ENCODE measurements around the gene NDUFS4. TPM values are rescaled to one million over a fixed set of nuclear protein-coding genes. Genes with fewer than 3 reads are reported as not detected.
"Not testable (repeated sequence)": the region's sequence is repeated elsewhere in the genome, so short reads cannot be mapped to it uniquely, and the experiment has no call there.

NDUFS4 gene
- total RNA-seq, 2 donors from 2014 or later, result 29.8 to 39.6 TPM

DNA sequence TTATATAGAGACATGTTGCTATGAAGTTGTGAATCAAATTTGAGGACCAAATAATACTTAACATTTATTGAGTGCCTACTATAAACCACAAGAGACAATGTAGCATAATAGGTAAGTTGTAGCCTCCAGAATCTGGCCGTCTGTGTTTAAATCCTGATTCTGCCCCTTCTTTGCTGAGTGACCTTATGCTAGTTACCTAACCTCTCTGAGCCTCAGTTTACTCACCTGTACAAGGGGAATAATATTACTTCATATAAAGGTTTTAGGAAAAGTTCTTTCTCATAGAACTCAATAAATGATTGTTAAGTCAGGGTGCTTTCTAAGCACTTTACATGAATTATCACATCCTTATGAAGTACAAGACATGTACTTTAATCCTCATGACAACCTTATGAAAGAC lies 120.6 kb downstream of the NDUFS4 start:
- no peaks in the 10 kb centered on the region for H3K27me3 ChIP-seq
- TF ChIP-seq CTCF (IDR thresholded peaks at IDR 0.05) (no peak), POLR2A (IDR thresholded peaks at IDR 0.05) (no peak)
- intact Hi-C loops (cut with DNase I), result no loop called here
- no peak overlapping the region for H3K27ac ChIP-seq
- 96 to 100% methylated on average over 1 of the region's 1 CpG for WGBS, 2 donors
- H3K4me3 ChIP-seq, result no peak overlapping the region
- DNase-seq, result no peak
- no peaks in the 10 kb centered on the region for H3K4me1 ChIP-seq
- H3K9me3 ChIP-seq, result no peaks in the 10 kb centered on the region
- ATAC-seq, result no peak
- peaks cover 0 to 2% of the 10 kb centered on the region in 2 donors for H3K36me3 ChIP-seq (replicated peaks in 1 of 2; ENCODE audit: insufficient read depth in 1 of 2, low read depth in 2 of 2)

DNA sequence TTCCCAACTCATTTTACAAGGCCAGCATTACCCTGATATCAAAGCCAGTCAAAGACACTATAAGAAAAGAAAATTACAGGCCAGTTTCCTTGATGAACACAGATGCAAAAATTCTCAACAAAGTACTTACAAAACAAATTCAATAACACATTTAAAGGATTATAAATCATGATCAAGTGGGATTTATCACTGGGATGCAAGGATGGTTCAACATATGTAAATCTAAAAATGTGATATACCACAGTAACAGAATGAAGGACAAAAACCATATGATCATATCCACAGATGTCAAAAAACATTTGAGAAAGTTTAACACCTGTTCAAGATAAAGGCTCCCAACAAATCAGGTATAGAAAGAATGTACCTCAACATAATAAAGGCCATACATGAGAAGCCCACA lies 130.6 kb downstream of the NDUFS4 start:
- intact Hi-C loops (cut with DNase I), result no loop called here
- ATAC-seq (no peak), DNase-seq (no peak)
- no peak for TF ChIP-seq CTCF (IDR thresholded peaks at IDR 0.05)
- no peak for TF ChIP-seq POLR2A (IDR thresholded peaks at IDR 0.05)
- H3K36me3 ChIP-seq (replicated peaks in 1 of 2; ENCODE audit: insufficient read depth in 1 of 2, low read depth in 2 of 2), result no peaks in the 10 kb centered on the region
- H3K27ac ChIP-seq, result no peak overlapping the region
- H3K27me3 ChIP-seq, result no peaks in the 10 kb centered on the region
- no peak overlapping the region for H3K4me3 ChIP-seq
- peaks cover 0 to 12% (median 2%) of the 10 kb centered on the region in 3 donors for H3K9me3 ChIP-seq
- H3K4me1 ChIP-seq, result no peaks in the 10 kb centered on the region

- no peaks in the 10 kb centered on the region for H3K27me3 ChIP-seq
- H3K4me1 ChIP-seq, result no peaks in the 10 kb centered on the region
- TF ChIP-seq POLR2A (IDR thresholded peaks at IDR 0.05) (no peak), CTCF (IDR thresholded peaks at IDR 0.05) (no peak)
- WGBS, 2 donors, result 48 to 80% methylated on average over 1 of the region's 1 CpG
- H3K27ac ChIP-seq, result no peak overlapping the region
- intact Hi-C loops (cut with DNase I), result no loop called here
- DNase-seq (no peak), ATAC-seq (no peak)
- peaks cover 0 to 12% (median 2%) of the 10 kb centered on the region in 3 donors for H3K9me3 ChIP-seq
- no peaks in the 10 kb centered on the region for H3K36me3 ChIP-seq (replicated peaks in 1 of 2; ENCODE audit: insufficient read depth in 1 of 2, low read depth in 2 of 2)
- H3K4me3 ChIP-seq, result no peak overlapping the region
Observed at GRCh38 chr5:53694520-53695022, 134.1 kb downstream of the NDUFS4 start.

GRCh38 chr5:53710405-53710804 lies 150.0 kb downstream of the NDUFS4 start:
- H3K36me3 ChIP-seq (replicated peaks in 1 of 2; ENCODE audit: insufficient read depth in 1 of 2, low read depth in 2 of 2); intact Hi-C loops (cut with DNase I); H3K27me3 ChIP-seq; H3K4me1 ChIP-seq; H3K4me3 ChIP-seq; ATAC-seq; H3K27ac ChIP-seq; DNase-seq: not testable (repeated sequence)
- peaks cover 0 to 24% (median 2%) of the 10 kb centered on the region in 3 donors for H3K9me3 ChIP-seq
- 74 to 89% methylated on average over 1 of the region's 1 CpG for WGBS, 2 donors

GRCh38 chr5:53712327-53712726 lies 151.9 kb downstream of the NDUFS4 start:
- Histone ChIP-seq H3K27ac (no peak overlapping the region), H3K4me3 (no peak overlapping the region), H3K9me3 (peaks cover 0 to 17% (median 2%) of the 10 kb centered on the region in 3 donors), H3K4me1 (no peaks in the 10 kb centered on the region), H3K36me3 (replicated peaks in 1 of 2; ENCODE audit: insufficient read depth in 1 of 2, low read depth in 2 of 2) (no peaks in the 10 kb centered on the region), H3K27me3 (no peaks in the 10 kb centered on the region)
- WGBS, 2 donors, result 87% methylated on average over 4 of the region's 4 CpGs; no CpG with 5 or more reads in 1 of the 2 donors
- ATAC-seq (no peak), DNase-seq (no peak)
- intact Hi-C loops (cut with DNase I), result no loop called here
- TF ChIP-seq POLR2A (IDR thresholded peaks at IDR 0.05), result no peak
- no peak for TF ChIP-seq CTCF (IDR thresholded peaks at IDR 0.05)
